ENCODE data around the gene TRMT11. TPM values are rescaled to one million over a fixed set of nuclear protein-coding genes. Genes with fewer than 3 reads are reported as not detected.
"Not testable (repeated sequence)": the region's sequence is repeated elsewhere in the genome, so short reads cannot be mapped to it uniquely, and the experiment has no call there.

TRMT11 gene
- total RNA-seq, 2 experiments from 2014 or later: 21.6 to 22.5 TPM

DNA sequence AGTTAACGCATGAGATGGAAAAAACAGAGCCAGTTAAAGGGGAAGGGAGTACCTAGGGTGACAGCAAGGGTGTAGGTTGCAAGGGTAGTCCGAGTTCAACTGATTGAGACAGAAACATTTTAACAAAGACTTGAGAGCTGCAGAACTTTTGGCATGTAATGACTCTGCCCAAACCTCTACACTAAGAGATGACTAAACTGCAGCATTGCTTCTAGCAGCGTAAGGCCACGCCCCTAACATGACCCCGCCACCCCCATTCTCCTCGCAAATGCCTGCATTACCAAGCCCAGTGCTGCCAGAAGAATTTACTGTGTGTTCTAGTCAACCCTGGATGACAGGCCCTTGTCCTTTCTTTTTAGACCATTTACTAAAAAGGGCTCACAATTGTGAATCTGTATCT, 36.0 kb upstream of the TRMT11 start:
- H3K9me3 Mint-ChIP-seq: no peaks in the 10 kb centered on the region
- no peak for ATAC-seq (ENCODE audit: poor library complexity)
- H3K4me1 ChIP-seq (ENCODE audit: insufficient read depth, low read length): no peaks in the 10 kb centered on the region
- H3K27ac ChIP-seq (ENCODE audit: low read depth in 1 of 2, low read length in 2 of 2): no peak overlapping the region
- H3K36me3 Mint-ChIP-seq (ENCODE audit: low read depth): no peaks in the 10 kb centered on the region
- H3K27me3 ChIP-seq (ENCODE audit: control insufficient read depth in 1 of 2, insufficient read depth in 2 of 2, low read length in 2 of 2): no peaks in the 10 kb centered on the region
- no peaks in the 10 kb centered on the region for H3K27me3 Mint-ChIP-seq
- H3K4me3 Mint-ChIP-seq: no peak overlapping the region
- no peaks in the 10 kb centered on the region for H3K9me3 ChIP-seq (ENCODE audit: control insufficient read depth in 1 of 2, insufficient read depth in 1 of 2, low read length in 2 of 2)
- TF ChIP-seq, protein P1, sequence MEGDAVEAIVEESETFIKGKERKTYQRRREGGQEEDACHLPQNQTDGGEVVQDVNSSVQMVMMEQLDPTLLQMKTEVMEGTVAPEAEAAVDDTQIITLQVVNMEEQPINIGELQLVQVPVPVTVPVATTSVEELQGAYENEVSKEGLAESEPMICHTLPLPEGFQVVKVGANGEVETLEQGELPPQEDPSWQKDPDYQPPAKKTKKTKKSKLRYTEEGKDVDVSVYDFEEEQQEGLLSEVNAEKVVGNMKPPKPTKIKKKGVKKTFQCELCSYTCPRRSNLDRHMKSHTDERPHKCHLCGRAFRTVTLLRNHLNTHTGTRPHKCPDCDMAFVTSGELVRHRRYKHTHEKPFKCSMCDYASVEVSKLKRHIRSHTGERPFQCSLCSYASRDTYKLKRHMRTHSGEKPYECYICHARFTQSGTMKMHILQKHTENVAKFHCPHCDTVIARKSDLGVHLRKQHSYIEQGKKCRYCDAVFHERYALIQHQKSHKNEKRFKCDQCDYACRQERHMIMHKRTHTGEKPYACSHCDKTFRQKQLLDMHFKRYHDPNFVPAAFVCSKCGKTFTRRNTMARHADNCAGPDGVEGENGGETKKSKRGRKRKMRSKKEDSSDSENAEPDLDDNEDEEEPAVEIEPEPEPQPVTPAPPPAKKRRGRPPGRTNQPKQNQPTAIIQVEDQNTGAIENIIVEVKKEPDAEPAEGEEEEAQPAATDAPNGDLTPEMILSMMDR (IDR thresholded peaks at IDR 0.05): no peak
- CTCF ChIA-PET: no interaction called here
- POLR2A ChIA-PET: no interaction called here
- H3K4me1 Mint-ChIP-seq (ENCODE audit: low read depth): no peaks in the 10 kb centered on the region
- no peak overlapping the region for H3K4me3 ChIP-seq (ENCODE audit: low read length)
- no peak for DNase-seq
- intact Hi-C loops (cut with DNase I, micrococcal nuclease): no loop called here
- no peak overlapping the region for H3K27ac Mint-ChIP-seq
- H3K36me3 ChIP-seq (ENCODE audit: insufficient read depth, low read length): no peaks in the 10 kb centered on the region

DNA sequence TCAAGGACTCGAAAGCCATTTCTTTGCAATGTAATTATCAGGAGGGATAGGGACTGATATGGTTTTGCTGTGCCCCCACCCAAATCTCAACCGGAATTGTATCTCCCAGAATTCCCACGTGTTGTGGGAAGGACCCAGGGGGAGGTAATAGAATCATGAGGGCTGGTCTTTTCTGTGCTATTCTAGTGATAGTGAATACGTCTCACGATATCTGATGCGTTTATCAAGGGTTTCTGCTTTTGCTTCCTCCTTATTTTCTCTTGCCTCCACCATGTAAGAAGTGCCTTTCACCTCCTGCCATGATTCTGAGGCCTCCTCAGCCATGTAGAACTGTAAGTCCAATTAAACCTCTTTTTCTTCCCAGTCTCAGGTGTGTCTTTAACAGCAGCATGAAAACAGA, 35.6 kb upstream of the TRMT11 start:
- H3K9me3 ChIP-seq (ENCODE audit: control insufficient read depth in 1 of 2, insufficient read depth in 1 of 2, low read length in 2 of 2); H3K4me1 Mint-ChIP-seq (ENCODE audit: low read depth); H3K9me3 Mint-ChIP-seq; H3K27me3 Mint-ChIP-seq; DNase-seq; H3K4me3 Mint-ChIP-seq; H3K27ac ChIP-seq (ENCODE audit: low read depth in 1 of 2, low read length in 2 of 2); H3K27me3 ChIP-seq (ENCODE audit: control insufficient read depth in 1 of 2, insufficient read depth in 2 of 2, low read length in 2 of 2); H3K36me3 ChIP-seq (ENCODE audit: insufficient read depth, low read length); intact Hi-C loops (cut with DNase I, micrococcal nuclease); H3K27ac Mint-ChIP-seq; ATAC-seq (ENCODE audit: poor library complexity); H3K36me3 Mint-ChIP-seq (ENCODE audit: low read depth); H3K4me1 ChIP-seq (ENCODE audit: insufficient read depth, low read length); H3K4me3 ChIP-seq (ENCODE audit: low read length): not testable (repeated sequence)
- CTCF ChIA-PET: interaction anchor here (1.5 kb wide), 1 partner anchor 24 kb away, joined by 5 read pairs; no protein-coding TSS in a partner anchor
- POLR2A ChIA-PET: interaction anchor here (3.0 kb wide), 1 partner anchor 160 kb away, joined by 15 read pairs; the partner anchor contains the start of gene NCOA7

DNA sequence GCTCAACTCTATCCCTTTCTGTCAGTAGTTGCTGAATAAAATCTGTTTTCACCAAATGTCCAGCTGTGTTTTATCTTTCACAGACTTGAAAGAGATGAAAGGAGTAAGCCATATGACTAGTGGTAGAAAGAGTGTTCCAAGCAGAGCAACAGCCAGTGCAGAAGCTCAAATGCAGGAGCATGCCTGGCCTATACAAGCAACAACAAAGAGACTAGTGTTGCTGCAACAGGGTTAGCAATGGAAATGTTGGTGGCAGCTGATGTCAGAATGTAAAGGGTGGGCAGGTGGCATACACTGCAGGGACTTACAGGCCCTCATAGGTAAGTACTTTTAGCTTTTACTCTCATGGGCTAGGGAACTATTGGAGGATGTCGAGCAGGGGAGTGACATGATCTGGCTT, 35.0 kb upstream of the TRMT11 start:
- Mint-ChIP-seq H3K4me3 (no peak overlapping the region), H3K4me1 (ENCODE audit: low read depth) (peaks cover 6% of the 10 kb centered on the region), H3K27ac (no peak overlapping the region), H3K9me3 (no peaks in the 10 kb centered on the region), H3K36me3 (ENCODE audit: low read depth) (no peaks in the 10 kb centered on the region), H3K27me3 (no peaks in the 10 kb centered on the region)
- no peaks in the 10 kb centered on the region for H3K27me3 ChIP-seq (ENCODE audit: control insufficient read depth in 1 of 2, insufficient read depth in 2 of 2, low read length in 2 of 2)
- H3K4me1 ChIP-seq (ENCODE audit: insufficient read depth, low read length): no peaks in the 10 kb centered on the region
- no peak for ATAC-seq (ENCODE audit: poor library complexity)
- TF ChIP-seq, protein P1 (IDR thresholded peaks at IDR 0.05): no peak
- H3K4me3 ChIP-seq (ENCODE audit: low read length): no peak overlapping the region
- ChIA-PET CTCF (interaction anchor here (1.5 kb wide), 1 partner anchor 23 kb away, joined by 5 read pairs; no protein-coding TSS in a partner anchor), POLR2A (interaction anchor here (3.0 kb wide), 1 partner anchor 161 kb away, joined by 15 read pairs; the partner anchor contains the start of gene NCOA7)
- no peak overlapping the region for H3K27ac ChIP-seq (ENCODE audit: low read depth in 1 of 2, low read length in 2 of 2)
- DNase-seq: no peak
- no peaks in the 10 kb centered on the region for H3K9me3 ChIP-seq (ENCODE audit: control insufficient read depth in 1 of 2, insufficient read depth in 1 of 2, low read length in 2 of 2)
- H3K36me3 ChIP-seq (ENCODE audit: insufficient read depth, low read length): no peaks in the 10 kb centered on the region
- intact Hi-C loops (cut with DNase I, micrococcal nuclease): no loop called here
